GM23338 (cell line): Measurements from ENCODE around the gene IGF2BP2. TPM values are rescaled to one million over a fixed set of nuclear protein-coding genes. Genes with fewer than 3 reads are reported as not detected.

ENCODE experiments used
- ATAC-seq: fragments of 200-7000 bp; cut with Tn5 transposase; 3 replicates; pipeline ENCODE4 v1.9.1; 2020
- DNase-seq: peaks from one replicate; pipeline ENCODE4 v3.0.0-alpha.2; 2015; ENCODE audit warnings: low spot score
- H2AFZ ChIP-seq: fragments of 200-600 bp; sonication (generic); 2 replicates; pipeline ENCODE4 v1.8.0; 2016; ENCODE audit warnings: antibody characterized with exemption, mild to moderate bottlenecking, moderate library complexity
- H3F3A ChIP-seq: fragments of 200-600 bp; sonication (generic); replicated peaks from 2 replicates; pipeline ENCODE4 v1.8.0; 2017; ENCODE audit warnings: antibody characterized with exemption, mixed run types, low read depth
- H3K27ac ChIP-seq: fragments of 200-600 bp; sonication (generic); 2 replicates; pipeline ENCODE4 v1.6.1; 2016; ENCODE audit warnings: low read depth
- H3K27me3 ChIP-seq: fragments of 200-600 bp; sonication (generic); 2 replicates; pipeline ENCODE4 v1.8.0; 2016; ENCODE audit warnings: mild to moderate bottlenecking, mixed run types, moderate library complexity; ENCODE audit not compliant: insufficient read depth
- H3K36me3 ChIP-seq: fragments of 200-600 bp; sonication (generic); 2 replicates; pipeline ENCODE4 v1.8.0; 2016; ENCODE audit warnings: mild to moderate bottlenecking; ENCODE audit not compliant: insufficient read depth
- H3K4me1 ChIP-seq: fragments of 200-600 bp; sonication (generic); 2 replicates; pipeline ENCODE4 v1.8.0; 2016; ENCODE audit warnings: mild to moderate bottlenecking, moderate library complexity; ENCODE audit not compliant: insufficient read depth
- H3K4me2 ChIP-seq: fragments of 200-600 bp; sonication (generic); 2 replicates; pipeline ENCODE4 v1.7.1; 2017; ENCODE audit warnings: mixed run types
- H3K4me3 ChIP-seq: fragments of 200-600 bp; sonication (generic); 2 replicates; pipeline ENCODE4 v1.6.1; 2016; ENCODE audit warnings: mixed run types
- H3K79me2 ChIP-seq: fragments of 200-600 bp; sonication (generic); replicated peaks from 2 replicates; pipeline ENCODE4 v1.8.0; 2017; ENCODE audit warnings: mild to moderate bottlenecking; ENCODE audit not compliant: insufficient read depth
- H3K9me2 ChIP-seq: fragments of 200-600 bp; sonication (generic); 2 replicates; pipeline ENCODE4 v1.8.0; 2017; ENCODE audit not compliant: insufficient read depth
- H4K20me1 ChIP-seq: fragments of 200-600 bp; sonication (generic); replicated peaks from 2 replicates; pipeline ENCODE4 v1.8.0; 2017; ENCODE audit warnings: mild to moderate bottlenecking; ENCODE audit not compliant: insufficient read depth
- H3K27ac Mint-ChIP-seq: 2 replicates; pipeline ENCODE4 v1.8.0; 2020; ENCODE audit warnings: inconsistent platforms, mild to moderate bottlenecking, moderate library complexity, mixed read lengths
- H3K27me3 Mint-ChIP-seq: 3 replicates; pipeline ENCODE4 v1.8.0; 2022; ENCODE audit warnings: low read depth, mild to moderate bottlenecking, moderate library complexity, mixed read lengths, inconsistent platforms; ENCODE audit not compliant: insufficient read depth, poor library complexity
- H3K36me3 Mint-ChIP-seq: 3 replicates; pipeline ENCODE4 v1.8.0; 2021; ENCODE audit warnings: low read depth, mild to moderate bottlenecking, inconsistent platforms, moderate library complexity, mixed read lengths
- H3K4me1 Mint-ChIP-seq: 3 replicates; pipeline ENCODE4 v1.8.0; 2020; ENCODE audit warnings: mild to moderate bottlenecking, inconsistent platforms, mixed read lengths
- H3K4me3 Mint-ChIP-seq: 3 replicates; pipeline ENCODE4 v1.8.0; 2021; ENCODE audit warnings: moderate library complexity, mild to moderate bottlenecking, inconsistent platforms, mixed read lengths
- H3K9me3 Mint-ChIP-seq: 3 replicates; pipeline ENCODE4 v1.8.0; 2020; ENCODE audit warnings: moderate library complexity, mild to moderate bottlenecking, inconsistent platforms, mixed read lengths
- EZH2 ChIP-seq: fragments of 200-600 bp; sonication (generic); IDR thresholded peaks from one replicate; pipeline ENCODE4 v1.8.0; 2017; ENCODE audit warnings: antibody characterized with exemption, mild to moderate bottlenecking, low read depth; ENCODE audit not compliant: unreplicated experiment
- JUNB ChIP-seq: IDR thresholded peaks from one replicate; pipeline ENCODE4 v1.6.1; 2016; ENCODE audit warnings: antibody characterized with exemption; ENCODE audit not compliant: unreplicated experiment
- NANOG ChIP-seq: IDR thresholded peaks from 2 replicates; pipeline ENCODE4 v1.6.1; 2016; ENCODE audit warnings: antibody characterized with exemption, borderline replicate concordance
- POLR2AphosphoS5 ChIP-seq: IDR thresholded peaks from 2 replicates; pipeline ENCODE4 v1.6.1; 2016; ENCODE audit warnings: antibody characterized with exemption, low read depth
- ZNF114 ChIP-seq: fragments of 250-450 bp; sonication (Bioruptor Pico); IDR thresholded peaks from 2 replicates; pipeline ENCODE4 v1.5.0; 2020; ENCODE audit warnings: mild to moderate bottlenecking, moderate library complexity
- ZNF331 ChIP-seq: fragments of 250-450 bp; sonication (Bioruptor Pico); IDR thresholded peaks from 2 replicates; pipeline ENCODE4 v1.5.0; 2020; ENCODE audit warnings: low read depth, mild to moderate bottlenecking, moderate library complexity
- polyA plus RNA-seq: library from polyadenylated mRNA; unstranded; fragments of >200 nt; fragmentation: Nextera tagmentation; extraction: Ambion mirVana; gene quantifications from 2 replicates; pipeline ENCODE4 v1.2.1, GENCODE V29; 2016
- total RNA-seq: library from RNA; depleted of rRNA; stranded (reverse); fragments of >200 nt; shearing (Covaris generic); gene quantifications from 2 replicates; pipeline ENCODE4 v1.2.3, GENCODE V29; 2014
- TF ChIP-seq, protein P1 (sequence below): fragments of 250-450 bp; sonication (Bioruptor Pico); IDR thresholded peaks from 2 replicates; pipeline ENCODE4 v1.5.0; 2020; ENCODE audit warnings: mild to moderate bottlenecking, moderate library complexity
- TF ChIP-seq, protein P2 (sequence below): IDR thresholded peaks from 2 replicates; pipeline ENCODE4 v1.6.1; 2016; ENCODE audit warnings: antibody characterized with exemption
- TF ChIP-seq, protein P3 (sequence below): IDR thresholded peaks from one replicate; pipeline ENCODE4 v1.6.1; 2018; ENCODE audit warnings: antibody characterized with exemption; ENCODE audit not compliant: unreplicated experiment

The IGF2BP2 gene
- total and polyA plus RNA-seq, 2 experiments from 2014 or later: 82.9 to 84.5 TPM

DNA sequence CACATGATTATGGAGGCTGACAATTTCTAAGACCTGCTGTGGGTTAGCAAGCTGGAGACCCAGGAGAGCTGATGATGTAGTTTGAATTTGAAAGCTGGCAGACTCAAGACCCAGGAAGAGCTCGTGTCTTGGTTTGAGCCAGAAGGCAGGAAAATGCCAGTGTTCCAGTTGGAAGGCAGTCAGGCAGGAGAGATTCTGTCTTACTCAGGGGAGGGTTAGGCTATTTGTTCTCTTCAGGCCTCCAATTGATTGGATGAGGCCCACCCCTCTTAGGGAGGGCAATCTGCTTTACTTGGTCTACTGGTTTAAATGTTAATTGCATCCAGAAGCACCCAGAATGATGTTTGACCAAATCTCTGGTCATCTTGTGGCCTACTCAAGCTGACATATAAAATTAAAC is 40.4 kb upstream of the IGF2BP2 start:
- no peak overlapping the region for H3K4me3 Mint-ChIP-seq
- TF ChIP-seq, protein P1, sequence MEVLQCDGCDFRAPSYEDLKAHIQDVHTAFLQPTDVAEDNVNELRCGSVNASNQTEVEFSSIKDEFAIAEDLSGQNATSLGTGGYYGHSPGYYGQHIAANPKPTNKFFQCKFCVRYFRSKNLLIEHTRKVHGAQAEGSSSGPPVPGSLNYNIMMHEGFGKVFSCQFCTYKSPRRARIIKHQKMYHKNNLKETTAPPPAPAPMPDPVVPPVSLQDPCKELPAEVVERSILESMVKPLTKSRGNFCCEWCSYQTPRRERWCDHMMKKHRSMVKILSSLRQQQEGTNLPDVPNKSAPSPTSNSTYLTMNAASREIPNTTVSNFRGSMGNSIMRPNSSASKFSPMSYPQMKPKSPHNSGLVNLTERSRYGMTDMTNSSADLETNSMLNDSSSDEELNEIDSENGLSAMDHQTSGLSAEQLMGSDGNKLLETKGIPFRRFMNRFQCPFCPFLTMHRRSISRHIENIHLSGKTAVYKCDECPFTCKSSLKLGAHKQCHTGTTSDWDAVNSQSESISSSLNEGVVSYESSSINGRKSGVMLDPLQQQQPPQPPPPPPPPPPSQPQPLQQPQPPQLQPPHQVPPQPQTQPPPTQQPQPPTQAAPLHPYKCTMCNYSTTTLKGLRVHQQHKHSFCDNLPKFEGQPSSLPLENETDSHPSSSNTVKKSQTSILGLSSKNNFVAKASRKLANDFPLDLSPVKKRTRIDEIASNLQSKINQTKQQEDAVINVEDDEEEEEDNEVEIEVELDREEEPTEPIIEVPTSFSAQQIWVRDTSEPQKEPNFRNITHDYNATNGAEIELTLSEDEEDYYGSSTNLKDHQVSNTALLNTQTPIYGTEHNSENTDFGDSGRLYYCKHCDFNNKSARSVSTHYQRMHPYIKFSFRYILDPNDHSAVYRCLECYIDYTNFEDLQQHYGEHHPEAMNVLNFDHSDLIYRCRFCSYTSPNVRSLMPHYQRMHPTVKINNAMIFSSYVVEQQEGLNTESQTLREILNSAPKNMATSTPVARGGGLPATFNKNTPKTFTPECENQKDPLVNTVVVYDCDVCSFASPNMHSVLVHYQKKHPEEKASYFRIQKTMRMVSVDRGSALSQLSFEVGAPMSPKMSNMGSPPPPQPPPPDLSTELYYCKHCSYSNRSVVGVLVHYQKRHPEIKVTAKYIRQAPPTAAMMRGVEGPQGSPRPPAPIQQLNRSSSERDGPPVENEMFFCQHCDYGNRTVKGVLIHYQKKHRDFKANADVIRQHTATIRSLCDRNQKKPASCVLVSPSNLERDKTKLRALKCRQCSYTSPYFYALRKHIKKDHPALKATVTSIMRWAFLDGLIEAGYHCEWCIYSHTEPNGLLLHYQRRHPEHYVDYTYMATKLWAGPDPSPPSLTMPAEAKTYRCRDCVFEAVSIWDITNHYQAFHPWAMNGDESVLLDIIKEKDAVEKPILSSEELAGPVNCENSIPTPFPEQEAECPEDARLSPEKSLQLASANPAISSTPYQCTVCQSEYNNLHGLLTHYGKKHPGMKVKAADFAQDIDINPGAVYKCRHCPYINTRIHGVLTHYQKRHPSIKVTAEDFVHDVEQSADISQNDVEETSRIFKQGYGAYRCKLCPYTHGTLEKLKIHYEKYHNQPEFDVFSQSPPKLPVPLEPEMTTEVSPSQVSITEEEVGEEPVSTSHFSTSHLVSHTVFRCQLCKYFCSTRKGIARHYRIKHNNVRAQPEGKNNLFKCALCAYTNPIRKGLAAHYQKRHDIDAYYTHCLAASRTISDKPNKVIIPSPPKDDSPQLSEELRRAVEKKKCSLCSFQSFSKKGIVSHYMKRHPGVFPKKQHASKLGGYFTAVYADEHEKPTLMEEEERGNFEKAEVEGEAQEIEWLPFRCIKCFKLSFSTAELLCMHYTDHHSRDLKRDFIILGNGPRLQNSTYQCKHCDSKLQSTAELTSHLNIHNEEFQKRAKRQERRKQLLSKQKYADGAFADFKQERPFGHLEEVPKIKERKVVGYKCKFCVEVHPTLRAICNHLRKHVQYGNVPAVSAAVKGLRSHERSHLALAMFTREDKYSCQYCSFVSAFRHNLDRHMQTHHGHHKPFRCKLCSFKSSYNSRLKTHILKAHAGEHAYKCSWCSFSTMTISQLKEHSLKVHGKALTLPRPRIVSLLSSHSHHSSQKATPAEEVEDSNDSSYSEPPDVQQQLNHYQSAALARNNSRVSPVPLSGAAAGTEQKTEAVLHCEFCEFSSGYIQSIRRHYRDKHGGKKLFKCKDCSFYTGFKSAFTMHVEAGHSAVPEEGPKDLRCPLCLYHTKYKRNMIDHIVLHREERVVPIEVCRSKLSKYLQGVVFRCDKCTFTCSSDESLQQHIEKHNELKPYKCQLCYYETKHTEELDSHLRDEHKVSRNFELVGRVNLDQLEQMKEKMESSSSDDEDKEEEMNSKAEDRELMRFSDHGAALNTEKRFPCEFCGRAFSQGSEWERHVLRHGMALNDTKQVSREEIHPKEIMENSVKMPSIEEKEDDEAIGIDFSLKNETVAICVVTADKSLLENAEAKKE: no peak
- TF ChIP-seq EZH2: no peak
- Histone ChIP-seq H2AFZ (no peak overlapping the region), H3K4me3 (no peak overlapping the region), H3K4me2 (no peak overlapping the region), H3K9me2 (no peaks in the 10 kb centered on the region), H3F3A (no peaks in the 10 kb centered on the region; the same call in 1 of the 2 replicates), H3K27me3 (no peaks in the 10 kb centered on the region), H4K20me1 (no peaks in the 10 kb centered on the region), H3K27ac (no peak overlapping the region), H3K79me2 (no peaks in the 10 kb centered on the region), H3K4me1 (no peaks in the 10 kb centered on the region), H3K36me3 (no peaks in the 10 kb centered on the region)
- peak overlapping the region; percentile 5; the same call in 1 of the 2 replicates for H3K27ac Mint-ChIP-seq
- peak; percentile 67 for ATAC-seq
- no peaks in the 10 kb centered on the region for H3K36me3 Mint-ChIP-seq
- no peak for DNase-seq
- no peaks in the 10 kb centered on the region for H3K27me3 Mint-ChIP-seq
- H3K9me3 Mint-ChIP-seq: no peaks in the 10 kb centered on the region
- H3K4me1 Mint-ChIP-seq: peaks cover 7% of the 10 kb centered on the region

DNA sequence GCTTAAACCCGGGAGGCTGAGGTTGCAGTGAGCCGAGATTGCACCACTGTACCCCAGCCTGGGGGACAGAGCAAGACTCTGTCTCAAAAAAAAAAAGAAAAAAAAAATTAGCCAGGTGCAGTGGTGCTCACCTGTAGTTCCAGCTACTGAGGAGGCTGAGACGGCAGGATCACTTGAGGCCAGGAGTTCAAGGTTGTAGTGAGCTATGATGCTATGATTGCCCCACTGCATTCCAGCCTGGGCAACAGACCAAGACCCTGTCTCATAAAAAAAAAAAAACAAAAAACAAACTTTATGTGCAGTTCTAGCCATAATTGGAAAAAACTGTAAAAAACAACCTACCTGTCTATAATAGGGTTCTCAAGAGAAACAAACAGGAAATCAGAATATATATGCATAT is 39.9 kb upstream of the IGF2BP2 start:
- no peak overlapping the region for H3K27ac ChIP-seq
- no peaks in the 10 kb centered on the region for H4K20me1 ChIP-seq
- H3K79me2 ChIP-seq: no peaks in the 10 kb centered on the region
- H3K36me3 Mint-ChIP-seq: no peaks in the 10 kb centered on the region
- no peaks in the 10 kb centered on the region; the same call in 1 of the 2 replicates for H3F3A ChIP-seq
- peaks cover 7% of the 10 kb centered on the region for H3K4me1 Mint-ChIP-seq
- ATAC-seq (no peak), DNase-seq (no peak)
- H3K4me3 Mint-ChIP-seq: no peak overlapping the region
- no peaks in the 10 kb centered on the region for H3K27me3 Mint-ChIP-seq
- H3K9me2 ChIP-seq: no peaks in the 10 kb centered on the region
- no peaks in the 10 kb centered on the region for H3K27me3 ChIP-seq
- no peak overlapping the region for H2AFZ ChIP-seq
- H3K36me3 ChIP-seq: no peaks in the 10 kb centered on the region
- H3K27ac Mint-ChIP-seq: no peak overlapping the region
- no peak overlapping the region for H3K4me2 ChIP-seq
- no peaks in the 10 kb centered on the region for H3K9me3 Mint-ChIP-seq
- no peaks in the 10 kb centered on the region for H3K4me1 ChIP-seq
- H3K4me3 ChIP-seq: no peak overlapping the region
- TF ChIP-seq POLR2AphosphoS5: no peak
- TF ChIP-seq, protein P2, sequence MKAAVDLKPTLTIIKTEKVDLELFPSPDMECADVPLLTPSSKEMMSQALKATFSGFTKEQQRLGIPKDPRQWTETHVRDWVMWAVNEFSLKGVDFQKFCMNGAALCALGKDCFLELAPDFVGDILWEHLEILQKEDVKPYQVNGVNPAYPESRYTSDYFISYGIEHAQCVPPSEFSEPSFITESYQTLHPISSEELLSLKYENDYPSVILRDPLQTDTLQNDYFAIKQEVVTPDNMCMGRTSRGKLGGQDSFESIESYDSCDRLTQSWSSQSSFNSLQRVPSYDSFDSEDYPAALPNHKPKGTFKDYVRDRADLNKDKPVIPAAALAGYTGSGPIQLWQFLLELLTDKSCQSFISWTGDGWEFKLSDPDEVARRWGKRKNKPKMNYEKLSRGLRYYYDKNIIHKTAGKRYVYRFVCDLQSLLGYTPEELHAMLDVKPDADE: no peak
- no peak for TF ChIP-seq ZNF114 (CRISPR knock-in tag)
- TF ChIP-seq, protein P3, sequence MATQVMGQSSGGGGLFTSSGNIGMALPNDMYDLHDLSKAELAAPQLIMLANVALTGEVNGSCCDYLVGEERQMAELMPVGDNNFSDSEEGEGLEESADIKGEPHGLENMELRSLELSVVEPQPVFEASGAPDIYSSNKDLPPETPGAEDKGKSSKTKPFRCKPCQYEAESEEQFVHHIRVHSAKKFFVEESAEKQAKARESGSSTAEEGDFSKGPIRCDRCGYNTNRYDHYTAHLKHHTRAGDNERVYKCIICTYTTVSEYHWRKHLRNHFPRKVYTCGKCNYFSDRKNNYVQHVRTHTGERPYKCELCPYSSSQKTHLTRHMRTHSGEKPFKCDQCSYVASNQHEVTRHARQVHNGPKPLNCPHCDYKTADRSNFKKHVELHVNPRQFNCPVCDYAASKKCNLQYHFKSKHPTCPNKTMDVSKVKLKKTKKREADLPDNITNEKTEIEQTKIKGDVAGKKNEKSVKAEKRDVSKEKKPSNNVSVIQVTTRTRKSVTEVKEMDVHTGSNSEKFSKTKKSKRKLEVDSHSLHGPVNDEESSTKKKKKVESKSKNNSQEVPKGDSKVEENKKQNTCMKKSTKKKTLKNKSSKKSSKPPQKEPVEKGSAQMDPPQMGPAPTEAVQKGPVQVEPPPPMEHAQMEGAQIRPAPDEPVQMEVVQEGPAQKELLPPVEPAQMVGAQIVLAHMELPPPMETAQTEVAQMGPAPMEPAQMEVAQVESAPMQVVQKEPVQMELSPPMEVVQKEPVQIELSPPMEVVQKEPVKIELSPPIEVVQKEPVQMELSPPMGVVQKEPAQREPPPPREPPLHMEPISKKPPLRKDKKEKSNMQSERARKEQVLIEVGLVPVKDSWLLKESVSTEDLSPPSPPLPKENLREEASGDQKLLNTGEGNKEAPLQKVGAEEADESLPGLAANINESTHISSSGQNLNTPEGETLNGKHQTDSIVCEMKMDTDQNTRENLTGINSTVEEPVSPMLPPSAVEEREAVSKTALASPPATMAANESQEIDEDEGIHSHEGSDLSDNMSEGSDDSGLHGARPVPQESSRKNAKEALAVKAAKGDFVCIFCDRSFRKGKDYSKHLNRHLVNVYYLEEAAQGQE: no peak
- no peak for TF ChIP-seq ZNF331
- no peak for TF ChIP-seq NANOG
- TF ChIP-seq JUNB: no peak
- no peak for TF ChIP-seq EZH2
